ENCODE results near the gene STT3A.
"Not testable (repeated sequence)": the region's sequence is repeated elsewhere in the genome, so short reads cannot be mapped to it uniquely, and the experiment has no call there.

Gene STT3A

GRCh38 chr11:125592305-125593113, at the start of gene STT3A:
TSS of gene STT3A (plus strand) at chr11:125592852. CDS start at chr11:125595916, 3,064 bp downstream.
- DNase-seq (ENCODE audit: low read depth, low spot score): peak; percentile 100

DNA sequence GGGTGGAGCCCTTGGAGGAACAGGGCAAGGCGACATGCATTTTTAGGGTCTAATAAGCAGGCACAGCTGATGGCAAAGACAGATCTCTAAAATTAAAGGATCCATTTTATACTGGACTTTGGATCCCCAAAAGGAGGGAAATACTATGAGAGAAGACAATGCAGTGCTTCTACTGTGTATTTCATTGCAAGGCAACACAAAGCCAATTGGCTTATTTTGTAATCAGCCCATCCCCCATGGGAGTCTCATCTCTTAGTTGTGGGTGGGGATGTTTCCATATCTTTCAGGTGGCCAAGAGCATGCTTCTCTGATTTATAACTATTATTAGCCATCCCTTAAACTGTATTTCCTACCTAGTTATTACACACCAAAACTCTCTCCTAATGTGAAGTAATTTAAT, 41.9 kb upstream of the STT3A start:
- no peak for DNase-seq (ENCODE audit: low read depth, low spot score)

DNA sequence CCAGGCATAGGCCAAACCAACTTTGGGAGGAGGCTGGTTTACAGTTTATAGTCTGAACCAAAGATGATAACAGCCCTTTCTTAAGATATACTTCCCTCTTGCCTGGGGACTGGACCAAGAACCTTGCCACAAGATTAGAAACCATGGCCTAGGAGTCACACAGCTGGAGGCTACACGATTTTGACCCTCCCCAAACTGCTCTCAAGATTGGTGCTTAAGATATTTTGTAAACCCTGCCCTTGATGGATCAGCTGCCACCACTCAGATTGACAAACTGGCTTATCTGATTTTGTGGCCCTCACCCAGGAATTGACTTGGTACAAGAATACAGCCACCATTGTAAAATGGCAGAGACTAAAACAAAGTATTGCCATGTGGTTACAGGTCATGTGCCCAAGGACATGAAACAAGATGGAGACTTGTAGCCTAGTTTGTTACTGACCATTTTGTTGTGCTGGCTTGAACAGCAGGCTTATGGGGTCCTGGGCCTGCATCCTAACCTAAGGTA, 40.8 kb upstream of the STT3A start:
- no peak for DNase-seq (ENCODE audit: low read depth, low spot score)

DNA sequence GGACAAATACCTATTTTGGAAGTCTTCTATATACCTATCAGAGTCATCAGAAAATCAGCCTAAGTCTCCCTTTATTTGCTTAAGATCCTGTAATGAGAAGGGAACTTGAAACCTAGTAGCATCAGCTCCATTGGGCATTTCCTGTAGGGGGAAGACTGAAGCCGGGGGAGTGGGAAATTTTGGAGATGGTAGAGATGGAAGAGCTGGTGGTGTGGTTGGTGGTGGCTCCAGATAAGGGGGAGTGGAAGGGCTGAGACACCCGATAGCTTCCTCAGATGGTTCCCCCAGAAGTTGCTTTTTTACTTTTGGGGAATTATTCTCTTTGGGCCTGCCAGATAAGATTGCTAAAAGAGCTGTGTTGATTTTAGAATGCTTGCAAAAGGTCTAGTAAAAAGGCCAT, 39.7 kb upstream of the STT3A start:
- no peak for DNase-seq (ENCODE audit: low read depth, low spot score)

DNA sequence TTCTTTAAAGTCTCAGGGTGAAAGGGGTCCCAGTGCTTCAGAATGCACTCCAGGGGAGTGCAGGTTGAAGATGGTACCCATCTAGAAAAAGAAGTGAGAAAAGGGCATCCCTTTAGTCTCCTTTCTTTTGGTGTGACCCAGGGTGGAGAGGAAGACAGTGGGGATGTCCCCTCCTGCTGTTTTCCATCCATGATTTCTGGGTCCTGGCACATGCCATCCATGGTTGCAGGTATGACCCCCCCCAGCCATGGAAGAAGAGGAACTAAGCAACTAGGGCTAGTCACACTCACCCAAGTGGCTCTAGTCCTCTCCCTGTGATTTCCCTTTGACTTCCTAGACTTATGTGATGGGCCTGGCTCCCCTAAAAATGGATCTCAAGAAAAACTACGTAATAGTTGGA, 39.3 kb upstream of the STT3A start:
- peak; percentile 2 for DNase-seq (ENCODE audit: low read depth, low spot score)

- DNase-seq (ENCODE audit: low read depth, low spot score): no peak
Observed at GRCh38 chr11:125554038-125554437, 38.6 kb upstream of the STT3A start.

GRCh38 chr11:125559888-125560287, 32.8 kb upstream of the STT3A start:
- DNase-seq (ENCODE audit: low read depth, low spot score): no peak

GRCh38 chr11:125561924-125562323, 30.7 kb upstream of the STT3A start:
- DNase-seq (ENCODE audit: low read depth, low spot score): no peak

DNA sequence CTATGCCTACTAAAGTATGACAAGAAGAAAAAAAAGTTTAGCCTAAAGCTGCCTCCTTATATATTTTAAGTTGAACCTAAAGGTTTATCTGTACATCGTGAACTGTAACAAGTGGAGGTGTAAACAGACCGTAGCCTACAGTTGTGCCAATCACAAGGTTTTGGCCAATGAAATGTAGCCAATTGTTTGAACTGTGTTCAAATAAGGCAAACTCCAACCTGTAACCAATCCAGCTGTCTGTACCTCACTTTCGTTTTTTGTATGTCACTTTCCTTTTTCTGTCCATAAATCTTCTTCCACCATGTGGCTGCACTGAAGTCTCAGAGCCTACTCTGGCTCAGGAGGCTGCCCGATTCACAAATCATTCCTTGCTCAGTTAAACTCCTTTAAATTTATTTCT, 30.2 kb upstream of the STT3A start:
- no peak for DNase-seq (ENCODE audit: low read depth, low spot score)

- no peak for DNase-seq (ENCODE audit: low read depth, low spot score)
Observed at GRCh38 chr11:125564357-125564756, 28.3 kb upstream of the STT3A start.

DNA sequence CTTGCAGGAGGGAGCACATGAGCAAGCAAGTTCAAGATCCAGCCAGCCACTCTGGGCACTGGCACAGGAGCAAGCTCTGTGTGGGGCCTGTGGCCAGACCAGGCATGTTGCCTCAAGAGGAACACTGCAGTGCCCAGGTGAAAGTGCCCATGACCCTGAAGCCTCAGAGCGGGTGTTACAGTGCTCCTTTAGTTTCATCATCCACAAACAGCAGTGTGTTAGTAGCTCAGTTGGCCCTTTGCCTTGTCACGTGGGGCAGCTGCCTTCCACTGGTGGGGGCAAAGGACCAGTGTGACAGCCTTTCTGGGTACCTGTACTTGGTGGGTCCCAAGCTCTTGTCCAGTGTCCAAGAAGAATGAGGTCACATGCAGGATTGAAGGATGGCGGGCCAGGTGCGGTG, 26.4 kb upstream of the STT3A start:
- DNase-seq (ENCODE audit: low read depth, low spot score): no peak

- DNase-seq (ENCODE audit: low read depth, low spot score): peak; percentile 98
Observed at GRCh38 chr11:125568970-125569914, 23.4 kb upstream of the STT3A start, which contains the start of gene EI24. TSS of gene EI24 (plus strand) at chr11:125569477. CDS start at chr11:125572528, 3,051 bp downstream.

DNA sequence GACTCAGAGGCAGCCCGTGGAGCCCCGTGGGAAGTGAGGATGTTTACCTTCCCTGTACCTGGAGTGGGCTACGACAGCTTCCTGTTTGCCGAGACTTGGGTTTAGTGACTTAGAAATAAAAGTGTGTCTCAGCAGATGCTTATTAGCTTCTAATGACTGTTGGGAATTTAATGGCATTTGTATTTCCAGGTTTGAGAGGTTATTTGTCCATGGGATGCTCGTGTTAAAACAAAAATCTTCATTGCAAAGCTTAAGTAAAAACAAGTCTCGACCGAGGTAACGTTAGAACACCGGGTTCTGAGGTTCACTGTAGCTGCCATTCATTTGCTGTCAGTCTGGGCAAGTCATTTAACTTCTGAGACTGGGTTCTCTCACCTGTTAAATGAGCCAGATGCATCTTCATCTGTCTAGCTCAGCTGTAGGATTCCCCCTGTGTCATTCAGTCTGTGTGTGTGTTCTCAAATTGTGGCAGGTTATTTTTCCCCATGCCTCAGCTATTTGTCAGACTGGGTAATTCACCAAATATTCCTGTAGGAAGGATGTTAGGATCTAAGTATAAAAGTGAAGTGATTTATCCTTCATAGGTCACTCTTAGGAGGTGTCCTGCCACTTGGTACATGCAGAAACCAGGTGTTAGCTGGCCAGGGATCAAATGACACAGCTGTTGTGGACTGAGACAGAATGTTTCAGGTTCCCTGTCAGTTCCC, 22.6 kb upstream of the STT3A start:
- no peak for DNase-seq (ENCODE audit: low read depth, low spot score)

DNA sequence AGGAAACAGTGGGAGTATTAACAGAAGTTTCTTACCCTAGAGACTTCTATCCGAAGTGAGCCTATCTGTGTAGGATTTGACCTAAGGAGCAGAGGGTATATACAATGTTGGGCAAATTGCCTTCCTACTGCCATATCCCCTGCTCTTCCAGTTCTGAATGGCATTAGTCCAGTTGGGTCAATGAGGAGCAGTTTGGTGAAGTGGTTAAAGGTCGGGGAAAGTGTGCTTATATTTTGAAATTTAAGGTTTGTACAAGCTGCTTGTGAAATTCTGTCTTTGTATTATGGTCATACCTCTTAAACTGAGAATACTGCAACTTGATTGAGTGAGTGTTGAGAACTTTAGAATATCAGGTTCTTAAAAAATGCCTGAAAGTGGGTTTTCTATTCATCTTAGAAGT, 21.7 kb upstream of the STT3A start:
- no peak for DNase-seq (ENCODE audit: low read depth, low spot score)

- DNase-seq (ENCODE audit: low read depth, low spot score): no peak
Observed at GRCh38 chr11:125572916-125573315, 19.7 kb upstream of the STT3A start.

- not testable (repeated sequence) for DNase-seq (ENCODE audit: low read depth, low spot score)
Observed at GRCh38 chr11:125577181-125577580, 15.5 kb upstream of the STT3A start.

DNA sequence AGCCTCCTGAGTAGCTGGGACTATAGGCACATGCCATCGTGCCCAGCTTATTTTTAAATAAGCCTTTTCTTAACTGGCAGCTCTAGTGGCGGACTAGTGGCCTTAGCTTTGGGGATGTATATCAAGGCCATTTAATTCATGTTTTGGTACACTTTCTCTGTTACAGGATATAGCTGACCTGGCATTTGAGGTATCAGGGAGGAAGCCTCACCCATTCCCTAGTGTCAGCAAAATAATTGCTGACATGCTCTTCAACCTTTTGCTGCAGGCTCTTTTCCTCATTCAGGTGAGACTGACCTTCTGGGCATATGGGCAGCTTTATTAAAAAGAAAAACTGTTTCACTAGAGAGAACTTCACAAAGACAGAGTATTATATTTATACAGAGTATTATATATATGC, 13.9 kb upstream of the STT3A start:
- no peak for DNase-seq (ENCODE audit: low read depth, low spot score)

GRCh38 chr11:125579811-125580210, 12.8 kb upstream of the STT3A start:
- no peak for DNase-seq (ENCODE audit: low read depth, low spot score)

- DNase-seq (ENCODE audit: low read depth, low spot score): no peak
Observed at GRCh38 chr11:125583496-125583895, 9.2 kb upstream of the STT3A start.

DNA sequence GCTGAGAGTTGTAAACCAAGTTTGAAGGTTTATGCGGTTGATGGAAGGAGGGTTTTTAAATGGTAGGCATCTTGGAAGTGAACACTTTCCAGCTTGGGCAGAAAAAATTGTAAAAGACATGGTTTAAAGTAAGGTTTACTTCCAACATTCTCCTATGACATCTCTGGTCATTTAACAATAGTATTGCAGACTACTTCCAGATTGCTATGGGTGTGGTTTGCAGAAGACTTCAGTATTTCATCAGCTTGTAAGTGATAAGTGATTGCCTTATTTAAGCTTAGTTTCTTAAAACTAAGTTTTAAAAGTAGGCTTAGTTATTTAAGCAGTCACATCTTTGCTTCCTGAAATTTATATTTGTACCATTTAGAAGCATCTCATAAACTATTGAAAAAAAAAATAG, 7.2 kb upstream of the STT3A start:
- no peak for DNase-seq (ENCODE audit: low read depth, low spot score)

DNA sequence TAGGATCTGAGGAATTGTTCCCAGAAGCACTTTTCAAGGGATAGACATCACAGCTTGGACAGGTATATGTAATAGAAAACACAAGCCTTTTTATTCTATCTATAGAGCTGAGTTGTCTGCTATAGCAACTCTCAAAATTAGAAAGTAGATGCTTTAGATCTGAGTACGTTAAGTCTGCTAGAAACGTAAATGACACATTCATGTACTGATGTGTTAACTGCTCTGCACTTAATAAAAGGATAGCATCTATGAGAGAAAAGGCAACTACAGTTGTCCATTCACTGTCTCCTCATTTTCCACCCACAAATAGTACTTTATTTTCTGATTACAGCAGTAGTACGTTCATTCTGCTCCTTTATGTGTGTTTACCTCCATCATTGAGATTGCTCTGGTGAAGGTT, 6.0 kb upstream of the STT3A start:
- DNase-seq (ENCODE audit: low read depth, low spot score): no peak

DNA sequence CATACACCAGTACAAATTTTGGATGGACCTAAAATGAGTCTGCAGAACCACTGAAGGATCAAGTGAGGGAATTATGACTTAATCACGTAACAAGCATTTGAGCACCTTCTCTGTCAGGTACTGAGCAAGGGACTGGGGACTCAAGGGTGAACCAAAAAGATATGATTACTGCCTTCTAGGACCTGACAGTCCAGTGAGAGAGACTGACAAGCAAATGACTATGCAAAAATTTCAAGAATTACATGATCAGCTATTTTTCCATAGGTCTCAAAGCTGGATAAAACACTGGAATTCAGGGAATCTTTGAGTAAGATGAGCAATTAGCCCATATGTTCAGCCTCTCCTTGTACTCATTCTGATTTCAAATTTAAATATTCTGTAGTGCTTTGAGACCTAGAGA, 5.2 kb upstream of the STT3A start:
- no peak for DNase-seq (ENCODE audit: low read depth, low spot score)

Data from astrocyte of the hippocampus (primary cell).